HG02970 (cell line): ENCODE results near the gene TGFBR2.

Experiments
- ATAC-seq: cut with Tn5 transposase; IDR thresholded peaks from one replicate; pipeline ENCODE4 v1.9.1; 2021; ENCODE audit warnings: mild to moderate bottlenecking, moderate library complexity, moderate number of reproducible peaks; ENCODE audit not compliant: unreplicated experiment, low FRiP score

TGFBR2 gene

GRCh38 chr3:30688776-30689641 lies 82.6 kb downstream of the TGFBR2 start:
- no peak for ATAC-seq

GRCh38 chr3:30690199-30690598 lies 83.8 kb downstream of the TGFBR2 start:
- ATAC-seq: no peak

GRCh38 chr3:30691249-30691880 lies 85.0 kb downstream of the TGFBR2 start:
- no peak for ATAC-seq

- ATAC-seq: no peak
Measured at GRCh38 chr3:30691944-30692343, 85.5 kb downstream of the TGFBR2 start.

GRCh38 chr3:30692498-30693130 lies 86.2 kb downstream of the TGFBR2 start:
- ATAC-seq: no peak

GRCh38 chr3:30693470-30694120 lies 87.2 kb downstream of the TGFBR2 start:
- no peak for ATAC-seq

GRCh38 chr3:30694148-30694547 lies 87.7 kb downstream of the TGFBR2 start:
- ATAC-seq: no peak

GRCh38 chr3:30694668-30695067 lies 88.3 kb downstream of the TGFBR2 start:
- no peak for ATAC-seq

- ATAC-seq: no peak
Measured at GRCh38 chr3:30695302-30696061, 89.1 kb downstream of the TGFBR2 start.

- ATAC-seq: no peak
Measured at GRCh38 chr3:30696403-30696819, 90.0 kb downstream of the TGFBR2 start.

GRCh38 chr3:30696896-30697295 lies 90.5 kb downstream of the TGFBR2 start:
- no peak for ATAC-seq

GRCh38 chr3:30698549-30698948 lies 92.1 kb downstream of the TGFBR2 start:
- ATAC-seq: no peak

GRCh38 chr3:30699927-30700326 lies 93.5 kb downstream of the TGFBR2 start:
- no peak for ATAC-seq

- no peak for ATAC-seq
Measured at GRCh38 chr3:30700702-30701321, 94.4 kb downstream of the TGFBR2 start.

GRCh38 chr3:30702038-30702827 lies 95.8 kb downstream of the TGFBR2 start:
- ATAC-seq: no peak

- ATAC-seq: no peak
Measured at GRCh38 chr3:30702828-30703397, 96.5 kb downstream of the TGFBR2 start.

- no peak for ATAC-seq
Measured at GRCh38 chr3:30704931-30705890, 98.8 kb downstream of the TGFBR2 start.

- no peak for ATAC-seq
Measured at GRCh38 chr3:30707825-30708224, 101.4 kb downstream of the TGFBR2 start.
